SU-DHL-6 (cell line): Measurements from ENCODE around the gene UTP25.

ENCODE experiments used
- H2AFZ ChIP-seq: fragments of 200-600 bp; sonication (generic); 2 replicates; pipeline ENCODE4 v1.6.1; 2014; ENCODE audit warnings: low read depth, mild to moderate bottlenecking, moderate library complexity, mixed read lengths, antibody characterized with exemption, low read length; ENCODE audit not compliant: severe bottlenecking
- H3F3A ChIP-seq: fragments of 200-600 bp; shearing (Covaris generic); 2 replicates; pipeline ENCODE4 v1.6.0; 2016; ENCODE audit warnings: antibody characterized with exemption, mild to moderate bottlenecking; ENCODE audit not compliant: insufficient read depth
- H3K27ac ChIP-seq: fragments of 200-600 bp; sonication (generic); 2 replicates; pipeline ENCODE4 v1.5.1; 2016; ENCODE audit warnings: low read depth, mild to moderate bottlenecking, low read length, moderate library complexity, mixed read lengths
- H3K27me3 ChIP-seq: fragments of 200-600 bp; sonication (generic), shearing (Covaris generic); 2 replicates; pipeline ENCODE4 v1.6.0; 2014; ENCODE audit warnings: mild to moderate bottlenecking, low read length
- H3K36me3 ChIP-seq: fragments of 200-600 bp; sonication (generic); 2 replicates; pipeline ENCODE4 v1.6.1; 2014; ENCODE audit warnings: mild to moderate bottlenecking, low read length, mixed read lengths
- H3K4me2 ChIP-seq: fragments of 300-600, 200-600 bp; shearing (Covaris generic), sonication (generic); 2 replicates; pipeline ENCODE4 v1.6.0; 2014; ENCODE audit warnings: low read length, low read depth, mild to moderate bottlenecking; ENCODE audit not compliant: poor library complexity, severe bottlenecking
- H3K4me3 ChIP-seq: fragments of 200-600 bp; sonication (generic); 2 replicates; pipeline ENCODE4 v1.5.1; 2014; ENCODE audit warnings: antibody characterized with exemption, low read length, mild to moderate bottlenecking, mixed read lengths; ENCODE audit not compliant: insufficient read depth, poor library complexity, severe bottlenecking
- H3K79me2 ChIP-seq: fragments of 200-600 bp; sonication (generic); 2 replicates; pipeline ENCODE4 v1.6.1; 2014; ENCODE audit warnings: mild to moderate bottlenecking, low read length, moderate library complexity; ENCODE audit not compliant: insufficient read depth
- H3K9ac ChIP-seq: fragments of 200-600 bp; sonication (generic); 2 replicates; pipeline ENCODE4 v1.7.0; 2014; ENCODE audit warnings: mild to moderate bottlenecking, low read length
- H3K9me2 ChIP-seq: fragments of 200-600 bp; sonication (generic); replicated peaks from 2 replicates; pipeline ENCODE4 v1.6.1; 2014; ENCODE audit warnings: low read length; ENCODE audit not compliant: insufficient read depth
- H3K9me3 ChIP-seq: fragments of 200-600 bp; sonication (generic); 2 replicates; pipeline ENCODE4 v1.6.1; 2014; ENCODE audit warnings: low read length, mixed read lengths; ENCODE audit not compliant: insufficient read depth
- H4K20me1 ChIP-seq: fragments of 200-600 bp; sonication (generic); 2 replicates; pipeline ENCODE4 v1.6.1; 2014; ENCODE audit warnings: low read depth, mild to moderate bottlenecking, antibody characterized with exemption, low read length, moderate library complexity, mixed read lengths
- CTCF ChIP-seq: fragments of 200-600 bp; sonication (generic); IDR thresholded peaks from one replicate; pipeline ENCODE4 v1.5.1; 2017; ENCODE audit warnings: antibody characterized with exemption, mild to moderate bottlenecking, low read length, moderate library complexity; ENCODE audit not compliant: insufficient read depth, poor library complexity, severe bottlenecking
- EZH2phosphoT487 ChIP-seq: fragments of 200-600 bp; sonication (generic), shearing (Covaris generic); conservative IDR thresholded peaks from 2 replicates; pipeline ENCODE4 v1.6.1; 2018; ENCODE audit warnings: mild to moderate bottlenecking, antibody characterized with exemption, low read length, moderate library complexity, mixed read lengths

Gene UTP25

DNA sequence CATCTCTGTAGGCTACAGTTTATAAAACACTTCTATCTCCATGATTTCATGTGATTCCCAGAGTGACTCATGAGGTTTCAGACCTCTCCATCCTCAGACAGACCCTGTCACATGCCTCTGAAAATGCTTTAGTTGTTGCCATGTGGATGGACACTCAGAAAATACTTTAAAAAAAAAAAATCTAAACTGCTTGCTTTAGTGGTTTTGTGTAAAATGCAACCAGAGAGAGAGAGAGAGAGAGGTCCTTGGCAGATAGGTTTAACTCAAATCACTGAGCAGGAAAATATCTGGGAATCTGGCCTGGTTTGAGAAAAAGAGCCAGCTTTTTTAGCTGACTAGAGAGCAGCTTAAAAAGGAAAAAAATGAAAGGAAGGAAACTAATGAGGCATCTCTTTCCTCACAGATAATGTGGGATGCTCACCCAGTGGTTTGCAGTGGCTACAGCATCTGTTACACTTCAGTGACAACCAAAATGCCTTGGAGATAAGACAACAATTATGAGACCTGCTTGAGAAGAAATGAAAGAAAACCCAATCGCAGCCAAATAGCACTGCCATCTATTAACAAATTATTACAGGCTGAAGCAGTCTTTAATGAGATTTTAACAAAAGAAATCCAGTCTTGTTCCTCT is 55.7 kb downstream of the UTP25 start:
- no peak overlapping the region for H3K9ac ChIP-seq
- no peaks in the 10 kb centered on the region for H3K9me3 ChIP-seq
- no peak overlapping the region for H3K4me3 ChIP-seq
- TF ChIP-seq EZH2phosphoT487 (no peak), CTCF (no peak)
- no peaks in the 10 kb centered on the region for H3K9me2 ChIP-seq
- H4K20me1 ChIP-seq: no peaks in the 10 kb centered on the region
- H3K4me2 ChIP-seq: no peak overlapping the region
- H3F3A ChIP-seq: no peaks in the 10 kb centered on the region
- H3K36me3 ChIP-seq: no peaks in the 10 kb centered on the region
- H3K79me2 ChIP-seq: no peaks in the 10 kb centered on the region
- no peaks in the 10 kb centered on the region for H3K27me3 ChIP-seq
- no peak overlapping the region for H3K27ac ChIP-seq
- H2AFZ ChIP-seq: no peak overlapping the region

DNA sequence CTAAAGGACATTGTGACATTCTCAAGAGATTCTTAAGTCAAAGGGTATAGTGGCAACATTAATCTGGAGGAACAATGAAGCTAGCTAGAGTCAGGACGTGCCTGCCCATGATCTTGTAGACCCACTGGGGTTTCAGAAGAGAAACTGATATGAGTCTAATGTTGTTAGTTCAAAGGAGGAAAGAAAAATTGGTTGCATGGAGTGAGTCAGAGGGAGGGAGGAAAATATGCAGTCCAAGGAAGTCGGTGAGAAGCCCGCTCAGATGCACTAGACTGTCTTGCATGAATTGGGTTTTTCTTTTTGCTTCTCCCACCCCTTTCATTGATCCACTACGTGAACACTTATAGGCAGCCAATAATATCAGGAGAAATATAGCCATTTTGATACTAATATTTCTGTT is 56.5 kb downstream of the UTP25 start:
- Histone ChIP-seq H3K36me3 (no peaks in the 10 kb centered on the region), H2AFZ (no peak overlapping the region), H3K27me3 (no peaks in the 10 kb centered on the region), H3K9ac (no peak overlapping the region), H3K9me3 (no peaks in the 10 kb centered on the region), H4K20me1 (no peaks in the 10 kb centered on the region), H3K9me2 (no peaks in the 10 kb centered on the region), H3K27ac (no peak overlapping the region), H3K4me2 (no peak overlapping the region), H3K4me3 (no peak overlapping the region), H3K79me2 (no peaks in the 10 kb centered on the region), H3F3A (no peaks in the 10 kb centered on the region)
- TF ChIP-seq CTCF: no peak
- TF ChIP-seq EZH2phosphoT487: no peak

DNA sequence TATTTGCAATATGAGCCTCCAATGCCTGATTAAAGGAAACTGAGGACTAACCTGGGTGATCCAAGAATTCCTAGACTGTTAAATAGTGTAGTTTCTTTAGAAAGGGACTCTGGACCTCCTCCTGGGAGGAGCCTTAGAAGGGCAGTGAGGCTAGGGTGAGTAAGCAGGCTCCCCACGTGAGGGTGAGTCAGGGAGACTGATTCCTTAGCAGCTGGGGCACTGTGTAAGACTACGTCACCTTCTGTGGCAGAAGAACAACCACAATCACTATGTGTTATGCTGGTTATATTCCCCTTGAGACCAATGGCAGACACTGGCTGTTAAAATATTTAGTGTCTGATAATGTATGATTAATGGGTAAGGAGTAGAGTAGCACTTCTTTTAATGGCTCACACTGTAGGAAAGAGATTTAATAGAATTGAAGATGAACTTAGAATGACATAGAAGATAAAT is 56.9 kb downstream of the UTP25 start:
- no peaks in the 10 kb centered on the region for H3K9me3 ChIP-seq
- no peaks in the 10 kb centered on the region for H3F3A ChIP-seq
- no peaks in the 10 kb centered on the region for H4K20me1 ChIP-seq
- H3K27me3 ChIP-seq: no peaks in the 10 kb centered on the region
- H3K9ac ChIP-seq: no peak overlapping the region
- H3K27ac ChIP-seq: no peak overlapping the region
- H3K9me2 ChIP-seq: no peaks in the 10 kb centered on the region
- no peak overlapping the region for H3K4me3 ChIP-seq
- TF ChIP-seq EZH2phosphoT487: no peak
- no peak for TF ChIP-seq CTCF
- H3K36me3 ChIP-seq: no peaks in the 10 kb centered on the region
- no peak overlapping the region for H2AFZ ChIP-seq
- H3K4me2 ChIP-seq: no peak overlapping the region
- no peaks in the 10 kb centered on the region for H3K79me2 ChIP-seq
